SK-N-SH treated with all-trans-retinoic acid at 6 μM for 48 hours (cell line): ENCODE measurements around the gene WWC2.

Experiments
- BACH2 ChIP-seq: fragments of 250-450 bp; sonication (Bioruptor Pico); IDR thresholded peaks from 2 replicates; pipeline ENCODE4 v1.9.0; 2021; ENCODE audit warnings: mild to moderate bottlenecking, borderline replicate concordance
- CSRNP3 ChIP-seq: fragments of 250-450 bp; sonication (Bioruptor Pico); IDR thresholded peaks from 2 replicates; pipeline ENCODE4 v1.5.1; 2021; ENCODE audit warnings: mild to moderate bottlenecking, moderate library complexity
- PPARA ChIP-seq: fragments of 250-450 bp; sonication (Bioruptor Pico); IDR thresholded peaks from 2 replicates; pipeline ENCODE4 v1.5.0; 2020; ENCODE audit warnings: mild to moderate bottlenecking, borderline replicate concordance
- TOX ChIP-seq: fragments of 250-450 bp; sonication (Bioruptor Pico); IDR thresholded peaks from 2 replicates; pipeline ENCODE4 v1.8.0; 2021; ENCODE audit warnings: mild to moderate bottlenecking, moderate library complexity, borderline replicate concordance
- TSHZ2 ChIP-seq: fragments of 250-450 bp; sonication (Bioruptor Pico); IDR thresholded peaks from 2 replicates; pipeline ENCODE4 v1.5.0; 2020; ENCODE audit warnings: mild to moderate bottlenecking, moderate library complexity

GRCh38 chr4:183356173-183356830, 257.2 kb downstream of the WWC2 start:
- no peak for TF ChIP-seq PPARA (CRISPR knock-in tag)
- no peak for TF ChIP-seq CSRNP3 (CRISPR knock-in tag)
- TF ChIP-seq TOX (CRISPR knock-in tag) = no peak
- no peak for TF ChIP-seq TSHZ2
- no peak for TF ChIP-seq BACH2 (CRISPR knock-in tag)
